ENCODE data around the gene HMGB1. TPM values are rescaled to one million over a fixed set of nuclear protein-coding genes. Genes with fewer than 3 reads are reported as not detected.

HMGB1 gene
- total and polyA plus RNA-seq, 2 donors (not counting 3 experiments of a cell fraction or from before 2014, with no cell fraction given) = 111 to 670 TPM

- dilution Hi-C loops (cut with MboI; ENCODE audit: extremely low pct_ligation_motif_present, low sequenced_read_pairs) (no loop called here), intact Hi-C loops (cut with micrococcal nuclease) (loop anchor here (1.0 to 10.0 kb wide), 6 partner anchors 56 to 401 kb away; partner anchors contain the start of genes KATNAL1 and USPL1)
- DNase-seq (ENCODE audit: low read depth, low spot score) (peak; percentile 84), FAIRE-seq (peak; percentile 71)
- H3K9ac ChIP-seq (replicated peaks; ENCODE audit: extremely low read depth, insufficient read depth, low read length) = peak overlapping the region; percentile 91
- H3K4me2 ChIP-seq (ENCODE audit: insufficient read depth, low read length) = peak overlapping the region; percentile 89
- H4K20me1 ChIP-seq (replicated peaks; ENCODE audit: control insufficient read depth, extremely low read depth, insufficient read depth, low read length) = no peaks in the 10 kb centered on the region
- peaks cover 25% of the 10 kb centered on the region for H3K4me1 ChIP-seq (ENCODE audit: control insufficient read depth, extremely low read depth, insufficient read depth, low read length)
- TF ChIP-seq CTCF (IDR thresholded peaks at IDR 0.05; ENCODE audit: extremely low read depth in 1 of 2, insufficient read depth in 1 of 2, low read depth in 1 of 2, low read length in 2 of 2) (no peak), POLR2AphosphoS5 (IDR thresholded peaks at IDR 0.05; ENCODE audit: insufficient read depth, low read depth, low read length) (peak; percentile 43), MYC (IDR thresholded peaks at IDR 0.05; ENCODE audit: low read depth, low read length) (no peak), GATA2 (IDR thresholded peaks at IDR 0.05; ENCODE audit: insufficient read depth, insufficient read length, low read depth, low read length) (no peak), MAX (IDR thresholded peaks at IDR 0.05; ENCODE audit: insufficient read depth, insufficient read length) (no peak), JUN (IDR thresholded peaks at IDR 0.05; ENCODE audit: borderline replicate concordance, insufficient read depth, insufficient read length, low read depth) (peak; percentile 7), POLR2A (IDR thresholded peaks at IDR 0.05; ENCODE audit: low read depth, low read length) (no peak), FOS (IDR thresholded peaks at IDR 0.05; ENCODE audit: borderline replicate concordance, insufficient read depth, low read length) (peak; percentile 18)
- no peaks in the 10 kb centered on the region for H3K9me1 ChIP-seq (replicated peaks; ENCODE audit: control insufficient read depth, extremely low read depth, insufficient read depth, low read length)
- CTCF ChIA-PET = interaction anchor here (1.4 to 3.7 kb wide), 2 partner anchors 332 to 402 kb away, joined by 4 to 19 read pairs; no protein-coding TSS in a partner anchor
- H3K27ac ChIP-seq (ENCODE audit: insufficient read depth, low read depth, low read length) = peak overlapping the region; percentile 83
- H3K9me3 ChIP-seq (replicated peaks; ENCODE audit: control insufficient read depth, insufficient read depth, low read length) = no peaks in the 10 kb centered on the region
- peaks cover 3 to 20% of the 10 kb centered on the region in 2 experiments for H3K36me3 ChIP-seq (ENCODE audit: control insufficient read depth in 2 of 2, extremely low read depth in 1 of 2, insufficient read depth in 2 of 2, low read length in 2 of 2)
- H2AFZ ChIP-seq (ENCODE audit: low read depth, low read length) = no peak overlapping the region
- POLR2A ChIA-PET = interaction anchor here (0.9 kb wide), 1 partner anchor 42 kb away, joined by 5 read pairs; the partner anchor contains the start of gene UBE2L5
- peaks cover 29% of the 10 kb centered on the region for H3K79me2 ChIP-seq (ENCODE audit: control insufficient read depth, insufficient read depth, low read length)
- no peaks in the 10 kb centered on the region for H3K27me3 ChIP-seq (ENCODE audit: control insufficient read depth in 2 of 2, insufficient read depth in 2 of 2, low read length in 2 of 2)
- H3K4me3 ChIP-seq (replicated peaks in 1 of 3; ENCODE audit: insufficient read depth in 1 of 3, low read depth in 1 of 3, low read length in 3 of 3) = peak overlapping the region; percentile 48 to 90 (median 63)
- BruUV-seq (replicated peaks) = TSS peak; percentile 9
Observed at GRCh38 chr13:30463787-30464495, 1.8 kb downstream of the HMGB1 start.

Data from endothelial cell of umbilical vein (primary cell).